ENCODE results near the gene ZNF274.

ZNF274 gene

GRCh38 chr19:58154679-58155648 lies 27.9 kb upstream of the ZNF274 start:
- H3K4me2 ChIP-seq, result peak overlapping the region; percentile 17; the same call in 1 of the 2 replicates
- peaks cover 5% of the 10 kb centered on the region for H3K4me1 ChIP-seq (ENCODE audit: low read depth, poor library complexity, severe bottlenecking)
- no peaks in the 10 kb centered on the region for H3K27me3 ChIP-seq (ENCODE audit: insufficient read depth, low read depth)
- TF ChIP-seq, protein P1, sequence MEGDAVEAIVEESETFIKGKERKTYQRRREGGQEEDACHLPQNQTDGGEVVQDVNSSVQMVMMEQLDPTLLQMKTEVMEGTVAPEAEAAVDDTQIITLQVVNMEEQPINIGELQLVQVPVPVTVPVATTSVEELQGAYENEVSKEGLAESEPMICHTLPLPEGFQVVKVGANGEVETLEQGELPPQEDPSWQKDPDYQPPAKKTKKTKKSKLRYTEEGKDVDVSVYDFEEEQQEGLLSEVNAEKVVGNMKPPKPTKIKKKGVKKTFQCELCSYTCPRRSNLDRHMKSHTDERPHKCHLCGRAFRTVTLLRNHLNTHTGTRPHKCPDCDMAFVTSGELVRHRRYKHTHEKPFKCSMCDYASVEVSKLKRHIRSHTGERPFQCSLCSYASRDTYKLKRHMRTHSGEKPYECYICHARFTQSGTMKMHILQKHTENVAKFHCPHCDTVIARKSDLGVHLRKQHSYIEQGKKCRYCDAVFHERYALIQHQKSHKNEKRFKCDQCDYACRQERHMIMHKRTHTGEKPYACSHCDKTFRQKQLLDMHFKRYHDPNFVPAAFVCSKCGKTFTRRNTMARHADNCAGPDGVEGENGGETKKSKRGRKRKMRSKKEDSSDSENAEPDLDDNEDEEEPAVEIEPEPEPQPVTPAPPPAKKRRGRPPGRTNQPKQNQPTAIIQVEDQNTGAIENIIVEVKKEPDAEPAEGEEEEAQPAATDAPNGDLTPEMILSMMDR (conservative IDR thresholded peaks at IDR 0.05; ENCODE audit: low read depth, low read length), result peak; percentile 70
- no peaks in the 10 kb centered on the region for H4K20me1 ChIP-seq (ENCODE audit: insufficient read depth)
- H3K4me3 ChIP-seq (IDR thresholded peaks at IDR 0.05; ENCODE audit: insufficient read depth, low read depth, low read length), result no peak overlapping the region
- H3K36me3 ChIP-seq (ENCODE audit: insufficient read depth), result no peaks in the 10 kb centered on the region
- H3K27ac ChIP-seq, result no peak overlapping the region
- no peak overlapping the region for H3K9ac ChIP-seq
- H2AFZ ChIP-seq (ENCODE audit: low read depth), result peak overlapping the region; percentile 67
- H3K79me2 ChIP-seq (ENCODE audit: insufficient read depth, low read depth), result no peaks in the 10 kb centered on the region

- Histone ChIP-seq H4K20me1 (ENCODE audit: insufficient read depth) (no peaks in the 10 kb centered on the region), H3K36me3 (ENCODE audit: insufficient read depth) (no peaks in the 10 kb centered on the region), H3K79me2 (ENCODE audit: insufficient read depth, low read depth) (no peaks in the 10 kb centered on the region), H2AFZ (ENCODE audit: low read depth) (no peak overlapping the region), H3K4me2 (no peak overlapping the region), H3K27ac (no peak overlapping the region), H3K9ac (no peak overlapping the region), H3K27me3 (ENCODE audit: insufficient read depth, low read depth) (no peaks in the 10 kb centered on the region), H3K4me3 (IDR thresholded peaks at IDR 0.05; ENCODE audit: insufficient read depth, low read depth, low read length) (no peak overlapping the region), H3K4me1 (ENCODE audit: low read depth, poor library complexity, severe bottlenecking) (no peaks in the 10 kb centered on the region)
- TF ChIP-seq, protein P1 (conservative IDR thresholded peaks at IDR 0.05; ENCODE audit: low read depth, low read length), result no peak
Measured at GRCh38 chr19:58157045-58157728, 25.7 kb upstream of the ZNF274 start.

- H3K27me3 ChIP-seq (ENCODE audit: insufficient read depth, low read depth), result peaks cover 10% of the 10 kb centered on the region; the same call in 1 of the 2 replicates
- TF ChIP-seq, protein P1 (conservative IDR thresholded peaks at IDR 0.05; ENCODE audit: low read depth, low read length), result no peak
- H2AFZ ChIP-seq (ENCODE audit: low read depth), result no peak overlapping the region
- no peaks in the 10 kb centered on the region for H3K4me1 ChIP-seq (ENCODE audit: low read depth, poor library complexity, severe bottlenecking)
- H3K27ac ChIP-seq, result no peak overlapping the region
- no peak overlapping the region for H3K4me3 ChIP-seq (IDR thresholded peaks at IDR 0.05; ENCODE audit: insufficient read depth, low read depth, low read length)
- no peak overlapping the region for H3K9ac ChIP-seq
- no peaks in the 10 kb centered on the region for H3K36me3 ChIP-seq (ENCODE audit: insufficient read depth)
- no peak overlapping the region for H3K4me2 ChIP-seq
- H3K79me2 ChIP-seq (ENCODE audit: insufficient read depth, low read depth), result no peaks in the 10 kb centered on the region
- H4K20me1 ChIP-seq (ENCODE audit: insufficient read depth), result no peaks in the 10 kb centered on the region
Measured at GRCh38 chr19:58166268-58166667, 16.6 kb upstream of the ZNF274 start.

- TF ChIP-seq, protein P1 (conservative IDR thresholded peaks at IDR 0.05; ENCODE audit: low read depth, low read length), result no peak
- H4K20me1 ChIP-seq (ENCODE audit: insufficient read depth), result no peaks in the 10 kb centered on the region
- no peaks in the 10 kb centered on the region for H3K36me3 ChIP-seq (ENCODE audit: insufficient read depth)
- H2AFZ ChIP-seq (ENCODE audit: low read depth), result no peak overlapping the region
- H3K27ac ChIP-seq, result no peak overlapping the region
- no peaks in the 10 kb centered on the region for H3K4me1 ChIP-seq (ENCODE audit: low read depth, poor library complexity, severe bottlenecking)
- no peak overlapping the region for H3K9ac ChIP-seq
- no peak overlapping the region for H3K4me3 ChIP-seq (IDR thresholded peaks at IDR 0.05; ENCODE audit: insufficient read depth, low read depth, low read length)
- H3K27me3 ChIP-seq (ENCODE audit: insufficient read depth, low read depth), result peaks cover 10% of the 10 kb centered on the region; the same call in 1 of the 2 replicates
- H3K79me2 ChIP-seq (ENCODE audit: insufficient read depth, low read depth), result no peaks in the 10 kb centered on the region
- H3K4me2 ChIP-seq, result no peak overlapping the region
Measured at GRCh38 chr19:58166708-58167280, 16.1 kb upstream of the ZNF274 start.

Measured in KMS-11 (cell line).